Hypothalamus (tissue), 51 donors: Measurements from ENCODE around the gene CIP2A.
"Not testable (repeated sequence)": the region's sequence is repeated elsewhere in the genome, so short reads cannot be mapped to it uniquely, and the experiment has no call there.

Experiments
- DNase-seq, 51 donors: peaks; one replicate each; lab custom pipeline; 2025; lab: John Stamatoyannopoulos, UW

CIP2A gene

GRCh38 chr3:108589081-108589997, at the start of gene CIP2A, which contains the start of gene DZIP3:
TSS of gene CIP2A (minus strand) at chr3:108589438. CDS start at chr3:108589375, 63 bp downstream.
TSS of gene DZIP3 (plus strand) at chr3:108589722. CDS start at chr3:108605407, 15,685 bp downstream.
- peak; percentile 21 to 90 (median 72) for DNase-seq

DNA sequence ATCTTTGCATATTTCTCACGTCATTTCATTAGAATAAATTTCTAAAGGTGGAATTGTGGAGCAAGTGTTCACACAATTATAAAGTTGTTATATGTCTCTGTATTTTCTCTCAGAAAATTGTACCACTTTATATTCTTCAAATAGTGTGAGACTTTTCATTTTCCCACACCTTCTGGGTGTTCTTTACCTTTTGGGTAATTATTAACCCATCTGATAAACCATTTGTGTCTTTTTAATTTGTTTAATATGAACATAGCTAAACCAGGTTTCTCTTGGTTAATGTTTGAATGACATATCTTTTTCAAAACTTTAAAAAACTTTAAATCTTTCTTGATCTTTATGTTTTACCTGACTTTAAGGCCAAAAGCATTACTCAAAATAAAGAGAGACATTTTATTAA, 40.7 kb upstream of the CIP2A start:
- DNase-seq, result no peak

- DNase-seq, result no peak
Measured at GRCh38 chr3:108623504-108623903, 34.3 kb upstream of the CIP2A start.

- no peak for DNase-seq
Measured at GRCh38 chr3:108620250-108620649, 31.0 kb upstream of the CIP2A start.

GRCh38 chr3:108616090-108616489, 26.9 kb upstream of the CIP2A start:
- DNase-seq, result not testable (repeated sequence)

DNA sequence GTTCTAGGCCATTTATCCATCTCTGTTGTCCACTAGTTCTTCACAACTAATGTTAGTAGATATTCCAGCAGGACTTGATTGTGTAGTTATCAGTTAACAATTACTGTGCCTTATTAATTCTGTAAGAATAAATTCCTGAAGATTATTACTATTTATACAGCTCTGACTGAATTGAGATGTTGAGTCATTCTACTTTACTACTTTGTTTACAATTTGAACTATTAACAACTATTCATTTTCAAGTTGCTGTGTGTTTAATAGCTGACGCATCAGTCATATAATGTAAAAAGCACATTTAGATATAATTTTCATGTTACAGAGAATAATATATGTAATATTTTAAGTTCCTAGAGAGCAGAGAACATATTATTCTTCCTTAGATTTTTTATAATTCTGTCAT, 21.4 kb upstream of the CIP2A start:
- DNase-seq, result no peak

DNA sequence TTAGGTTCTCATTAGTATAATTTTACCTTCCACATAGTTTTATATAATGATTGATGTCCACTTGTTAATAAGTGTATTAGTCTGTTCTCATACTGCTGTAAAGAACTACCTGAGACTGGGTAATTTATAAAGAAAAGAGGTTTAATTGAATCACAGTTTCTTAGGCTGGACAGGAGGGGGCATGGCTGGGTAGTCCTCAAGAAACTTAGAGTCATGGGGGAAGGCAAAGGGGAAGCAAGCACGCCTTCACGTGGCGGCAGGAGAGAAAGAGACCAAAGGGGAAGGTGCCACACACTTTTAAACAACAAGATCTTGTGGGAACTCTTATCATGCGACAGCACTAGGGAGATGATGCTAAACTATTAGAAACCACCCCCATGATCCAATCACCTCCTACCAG, 19.5 kb upstream of the CIP2A start:
- no peak for DNase-seq

GRCh38 chr3:108605491-108605890, 16.3 kb upstream of the CIP2A start:
- no peak for DNase-seq

GRCh38 chr3:108605028-108605427, 15.8 kb upstream of the CIP2A start:
- DNase-seq, result no peak

DNA sequence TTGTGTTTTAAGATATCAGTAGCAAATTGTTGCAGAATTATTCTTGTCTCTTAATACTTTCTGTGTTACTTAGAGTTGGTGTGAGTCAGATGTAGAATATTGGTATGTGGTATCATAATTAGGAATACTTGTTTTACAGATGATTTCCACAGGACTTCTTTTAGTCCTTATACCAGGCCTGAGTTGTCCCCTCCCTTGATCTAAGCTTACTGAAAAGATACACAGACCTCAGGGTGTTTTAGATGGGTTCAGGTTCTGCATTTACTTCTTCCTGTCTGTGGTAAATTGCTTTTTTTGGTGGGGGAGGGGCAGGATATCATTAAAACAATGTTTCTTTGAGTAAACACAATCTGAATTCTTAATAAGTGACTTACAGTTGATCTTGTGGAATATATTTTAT, 14.5 kb upstream of the CIP2A start:
- DNase-seq, result peak in 1 of 51 donors; percentile 14

DNA sequence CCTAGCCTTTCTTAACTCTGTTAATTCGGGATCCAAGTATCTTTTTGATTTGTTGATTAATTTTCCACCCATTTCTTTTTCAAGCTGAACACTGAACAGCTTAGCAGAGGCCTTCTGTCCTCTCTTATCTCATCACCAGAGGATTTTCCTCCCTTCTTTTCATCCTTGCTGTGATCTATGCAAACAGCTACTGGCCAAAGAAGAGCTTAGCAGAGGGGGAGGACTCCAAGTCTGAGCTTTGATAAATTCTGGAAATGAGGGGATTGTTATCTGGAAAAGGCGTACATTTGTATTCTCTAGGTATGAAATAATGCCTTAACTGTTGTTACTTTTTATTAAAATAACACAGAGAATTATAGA, 13.7 kb upstream of the CIP2A start:
- DNase-seq, result no peak

DNA sequence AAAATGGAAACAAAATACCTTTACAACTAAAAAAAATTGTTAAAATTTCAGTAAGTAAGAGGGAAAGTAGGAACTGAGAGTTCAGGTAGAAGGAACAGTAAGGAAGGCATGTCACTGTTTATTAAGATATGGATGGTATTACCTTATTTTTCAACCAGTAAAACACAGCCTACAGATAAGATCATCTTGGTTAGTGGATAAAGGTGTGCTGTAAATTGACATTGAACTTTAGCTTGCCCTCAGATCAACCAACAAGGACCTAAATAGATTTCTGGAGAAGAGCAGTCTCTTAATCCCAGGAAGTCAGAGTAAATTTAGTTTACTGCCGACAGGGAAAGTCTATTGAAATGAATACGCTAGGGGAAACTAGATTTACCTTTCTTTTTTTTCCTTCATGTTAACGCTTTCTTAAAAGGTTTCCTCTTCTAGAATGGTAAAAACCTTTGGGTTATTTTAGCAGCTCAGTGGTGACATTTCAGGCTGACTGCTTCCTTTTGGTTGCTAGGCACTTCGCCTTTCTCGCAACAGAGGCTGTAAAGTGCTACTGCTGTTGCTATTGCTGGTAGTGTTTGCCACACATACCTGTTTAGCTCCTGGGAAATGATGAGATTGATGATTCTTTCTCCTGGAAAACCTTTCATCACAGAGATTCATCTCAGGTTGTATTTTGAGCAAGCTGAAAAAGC, 13.2 kb upstream of the CIP2A start:
- peak in 10 of 51 donors; percentile 5 to 61 (median 14) for DNase-seq

DNA sequence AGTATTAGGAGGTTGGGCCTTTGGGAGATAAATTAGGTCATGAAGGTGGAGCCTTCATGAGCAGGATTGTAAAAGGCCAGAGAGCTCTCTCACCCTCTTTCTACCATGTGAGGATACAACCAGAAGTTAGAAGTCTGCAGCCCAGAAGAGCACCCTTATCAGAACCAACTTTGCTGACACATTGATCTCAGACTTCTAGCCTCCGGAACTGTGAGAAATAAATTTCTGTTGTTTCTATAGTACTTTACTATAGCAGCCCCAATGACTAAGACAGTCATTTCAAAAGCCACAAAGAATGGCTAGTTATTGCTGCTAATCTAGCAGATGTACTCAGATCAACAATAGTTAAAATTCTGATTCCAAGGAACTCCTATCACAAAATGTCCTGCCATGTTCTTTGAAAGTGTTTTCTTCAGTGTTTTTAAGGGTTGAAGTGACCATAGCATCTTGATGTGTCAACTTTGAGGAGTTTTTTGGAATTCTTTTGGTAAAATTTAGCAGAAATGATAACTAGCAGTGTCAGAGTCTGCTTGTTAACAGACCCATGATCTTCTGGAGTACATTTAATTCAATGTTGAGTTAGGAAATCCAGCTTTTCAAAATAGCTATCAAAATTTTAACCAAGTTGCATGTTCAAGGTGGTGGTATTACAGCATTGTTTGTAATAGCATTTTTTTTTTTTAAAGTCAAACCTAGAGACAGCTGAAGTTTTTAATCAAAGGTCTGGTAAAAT, 10.6 kb upstream of the CIP2A start:
- DNase-seq, result no peak

- DNase-seq, result no peak
Measured at GRCh38 chr3:108598375-108598774, 9.1 kb upstream of the CIP2A start.

DNA sequence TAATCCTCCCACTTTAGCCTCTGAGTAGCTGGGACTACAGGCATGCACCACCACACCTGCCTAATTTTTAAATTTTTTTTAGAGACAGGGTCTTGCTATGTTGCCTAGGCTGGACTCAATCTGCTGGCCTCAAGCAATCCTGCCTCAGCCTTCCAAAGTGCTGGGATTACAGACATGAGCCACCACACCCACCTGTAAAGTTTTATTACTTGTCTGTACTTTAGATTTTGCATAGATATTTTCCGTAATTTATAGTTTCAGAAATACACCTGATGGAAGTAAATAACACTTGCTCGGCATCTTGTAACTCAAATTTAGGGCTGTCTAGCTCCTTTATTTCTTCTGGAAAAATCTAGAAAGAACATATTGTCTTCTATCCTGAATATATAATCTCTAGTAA, 6.1 kb upstream of the CIP2A start:
- DNase-seq, result no peak

DNA sequence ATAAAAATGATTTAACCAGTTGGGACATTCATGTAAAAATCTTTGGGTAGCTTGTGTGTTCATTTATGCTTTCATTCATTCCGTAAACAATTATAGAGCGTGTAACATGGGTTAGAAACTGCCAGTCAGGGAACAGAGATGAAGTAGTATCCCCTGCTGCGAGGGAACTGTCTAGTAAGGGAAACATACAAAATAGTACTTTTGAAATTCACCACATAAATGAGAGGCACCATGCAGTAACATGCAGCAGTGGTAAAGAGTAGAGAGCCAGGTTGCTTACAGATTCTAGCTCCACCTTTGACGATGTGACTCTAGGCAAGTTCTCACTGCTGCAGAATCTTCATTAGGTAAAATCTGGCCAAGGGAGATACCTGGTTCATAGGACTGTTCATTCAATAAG, 1.2 kb upstream of the CIP2A start:
- DNase-seq, result peak in 1 of 51 donors; percentile 6

GRCh38 chr3:108589998-108590323, 723 bp upstream of the CIP2A start:
- DNase-seq, result no peak

GRCh38 chr3:108588601-108589000, 637 bp downstream of the CIP2A start:
- DNase-seq, result no peak

DNA sequence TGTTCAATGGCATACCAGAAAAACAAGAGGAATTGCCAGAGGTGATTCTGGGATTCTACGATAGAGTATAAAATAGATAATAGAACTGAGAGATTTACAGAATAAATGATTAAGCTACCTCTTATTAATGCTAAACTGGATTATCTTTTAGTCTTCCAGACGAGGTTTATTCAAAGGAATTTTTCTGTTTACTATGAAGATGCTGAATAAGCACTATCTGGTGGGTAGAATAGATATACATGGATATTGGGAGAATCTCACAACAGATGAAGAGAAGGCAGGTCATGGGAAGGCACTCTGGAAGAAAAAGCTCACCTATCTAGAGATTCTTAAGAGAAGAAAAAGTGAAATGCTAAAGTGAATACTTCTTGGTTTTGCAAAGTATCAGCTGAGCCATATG, 11.2 kb downstream of the CIP2A start:
- no peak for DNase-seq

GRCh38 chr3:108569336-108569735, 19.9 kb downstream of the CIP2A start:
- no peak for DNase-seq

DNA sequence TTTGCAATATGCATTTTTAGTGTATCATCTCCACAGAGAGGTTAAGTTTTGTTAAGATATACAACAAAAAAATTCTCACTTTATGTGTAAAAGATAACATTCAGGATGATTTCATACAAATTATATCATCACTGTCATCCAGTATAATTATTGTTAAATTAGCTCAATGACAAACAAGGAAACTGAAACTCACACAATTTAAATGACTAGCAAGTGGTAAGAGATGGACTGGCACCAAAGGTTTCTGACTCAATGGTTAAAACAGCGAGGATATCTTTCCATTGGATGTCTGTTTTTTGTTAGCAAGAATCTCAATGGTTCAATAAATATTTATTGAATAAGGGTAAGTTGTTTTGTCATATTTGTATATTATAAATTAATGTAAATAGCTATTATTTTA, 22.6 kb downstream of the CIP2A start:
- DNase-seq, result no peak
